ENCODE results near the gene KCNIP1.

The KCNIP1 gene

DNA sequence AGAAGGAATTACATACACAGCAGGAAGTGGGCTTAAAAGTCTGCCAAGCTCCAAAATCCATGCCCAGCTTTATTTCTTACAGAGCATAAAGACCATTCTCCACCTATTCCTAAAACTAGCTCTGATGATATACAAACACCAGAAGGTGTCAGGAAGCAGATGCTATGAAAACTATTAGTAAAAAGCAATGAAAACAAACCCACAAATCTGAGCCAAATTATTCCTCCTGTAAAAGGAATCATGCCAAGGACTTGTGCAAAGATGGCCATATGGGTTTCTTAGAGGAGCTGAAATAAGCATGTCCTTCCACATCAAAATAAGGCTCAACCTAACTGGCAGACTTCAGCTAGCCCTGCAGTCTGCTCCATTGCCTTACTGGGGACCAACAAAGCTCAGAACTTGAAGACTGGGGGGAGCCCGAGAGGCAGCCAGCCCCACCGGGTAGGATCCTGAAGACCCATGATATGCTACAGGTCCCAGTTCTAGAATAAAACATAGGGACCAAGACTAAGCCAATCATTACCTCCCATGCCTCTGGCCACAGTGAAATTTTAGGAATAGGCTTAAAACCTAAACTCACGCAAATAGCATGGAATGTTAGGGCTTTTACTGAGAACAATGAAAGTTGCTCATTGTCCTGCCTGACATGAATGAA lies 236.9 kb downstream of the KCNIP1 start:
- no peak for TF ChIP-seq SCRT1 (tag by site-specific recombination; IDR thresholded peaks at IDR 0.05; ENCODE audit: borderline replicate concordance)
- no peak for TF ChIP-seq ZNF777 (tag by site-specific recombination; IDR thresholded peaks at IDR 0.05; ENCODE audit: borderline replicate concordance)
- TF ChIP-seq ZNF423 (tag by site-specific recombination; IDR thresholded peaks at IDR 0.05) = no peak
- TF ChIP-seq ZSCAN16 (tag by site-specific recombination; IDR thresholded peaks at IDR 0.05) = no peak
- TF ChIP-seq ZIC2 (tag by site-specific recombination; IDR thresholded peaks at IDR 0.05) = no peak
- Histone ChIP-seq H3K9me3 (ENCODE audit: control insufficient read depth, insufficient read depth, low read depth, low read length) (no peaks in the 10 kb centered on the region), H3K4me1 (ENCODE audit: control insufficient read depth, insufficient read depth, low read length) (no peaks in the 10 kb centered on the region), H3K4me3 (ENCODE audit: low read depth, low read length) (no peak overlapping the region), H3K27ac (ENCODE audit: extremely low read depth, low read depth, low read length) (no peak overlapping the region), H3K36me3 (ENCODE audit: control insufficient read depth in 2 of 2, insufficient read depth in 1 of 2, low read length in 2 of 2) (no peaks in the 10 kb centered on the region)
- ChIA-PET CTCF (interaction anchor here (0.6 kb wide), 2 partner anchors 375 to 536 kb away, joined by 3 to 4 read pairs; no protein-coding TSS in a partner anchor), POLR2A (no interaction called here)

DNA sequence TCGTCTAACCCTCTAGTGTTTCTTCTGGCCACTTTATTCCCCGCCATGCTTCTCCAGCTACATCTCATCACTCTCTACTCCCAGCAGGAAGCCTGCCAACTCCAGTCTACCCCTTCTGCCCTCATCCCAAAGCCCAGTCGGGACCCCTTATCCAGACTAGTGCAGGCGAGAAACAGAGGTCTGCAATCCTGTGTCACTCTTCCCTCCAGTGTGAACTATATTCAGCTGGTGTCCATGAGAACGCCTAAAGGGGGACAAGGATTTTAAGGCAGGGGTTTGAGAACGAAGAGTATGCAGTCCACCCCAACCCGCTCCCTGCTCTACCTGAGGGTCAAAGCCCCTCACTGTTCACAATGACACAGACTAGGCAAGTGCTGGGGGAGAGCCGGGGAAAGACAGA lies 238.0 kb downstream of the KCNIP1 start:
- ChIA-PET CTCF (interaction anchor here (11.4 kb wide), 1 partner anchor 50 kb away, joined by 253 read pairs; no protein-coding TSS in a partner anchor), POLR2A (no interaction called here)
- Histone ChIP-seq H3K9me3 (ENCODE audit: control insufficient read depth, insufficient read depth, low read depth, low read length) (no peaks in the 10 kb centered on the region), H3K4me1 (ENCODE audit: control insufficient read depth, insufficient read depth, low read length) (no peaks in the 10 kb centered on the region), H3K4me3 (ENCODE audit: low read depth, low read length) (no peak overlapping the region), H3K36me3 (ENCODE audit: control insufficient read depth in 2 of 2, insufficient read depth in 1 of 2, low read length in 2 of 2) (no peaks in the 10 kb centered on the region), H3K27ac (ENCODE audit: extremely low read depth, low read depth, low read length) (no peak overlapping the region)
- TF ChIP-seq ZNF175 (tag by site-specific recombination; IDR thresholded peaks at IDR 0.05) (no peak), ZNF423 (tag by site-specific recombination; IDR thresholded peaks at IDR 0.05) (no peak), ZNF768 (tag by site-specific recombination; IDR thresholded peaks at IDR 0.05) (no peak), ZNF2 (tag by site-specific recombination; IDR thresholded peaks at IDR 0.05) (no peak), ZNF558 (tag by site-specific recombination; IDR thresholded peaks at IDR 0.05) (no peak), ZIC2 (tag by site-specific recombination; IDR thresholded peaks at IDR 0.05) (no peak), ZNF10 (tag by site-specific recombination; IDR thresholded peaks at IDR 0.05) (no peak), ZNF292 (tag by site-specific recombination; IDR thresholded peaks at IDR 0.05; ENCODE audit: borderline replicate concordance, low read depth) (no peak), ZNF354C (tag by site-specific recombination; IDR thresholded peaks at IDR 0.05; ENCODE audit: borderline replicate concordance, low read depth) (no peak)
- TF ChIP-seq, protein P1, sequence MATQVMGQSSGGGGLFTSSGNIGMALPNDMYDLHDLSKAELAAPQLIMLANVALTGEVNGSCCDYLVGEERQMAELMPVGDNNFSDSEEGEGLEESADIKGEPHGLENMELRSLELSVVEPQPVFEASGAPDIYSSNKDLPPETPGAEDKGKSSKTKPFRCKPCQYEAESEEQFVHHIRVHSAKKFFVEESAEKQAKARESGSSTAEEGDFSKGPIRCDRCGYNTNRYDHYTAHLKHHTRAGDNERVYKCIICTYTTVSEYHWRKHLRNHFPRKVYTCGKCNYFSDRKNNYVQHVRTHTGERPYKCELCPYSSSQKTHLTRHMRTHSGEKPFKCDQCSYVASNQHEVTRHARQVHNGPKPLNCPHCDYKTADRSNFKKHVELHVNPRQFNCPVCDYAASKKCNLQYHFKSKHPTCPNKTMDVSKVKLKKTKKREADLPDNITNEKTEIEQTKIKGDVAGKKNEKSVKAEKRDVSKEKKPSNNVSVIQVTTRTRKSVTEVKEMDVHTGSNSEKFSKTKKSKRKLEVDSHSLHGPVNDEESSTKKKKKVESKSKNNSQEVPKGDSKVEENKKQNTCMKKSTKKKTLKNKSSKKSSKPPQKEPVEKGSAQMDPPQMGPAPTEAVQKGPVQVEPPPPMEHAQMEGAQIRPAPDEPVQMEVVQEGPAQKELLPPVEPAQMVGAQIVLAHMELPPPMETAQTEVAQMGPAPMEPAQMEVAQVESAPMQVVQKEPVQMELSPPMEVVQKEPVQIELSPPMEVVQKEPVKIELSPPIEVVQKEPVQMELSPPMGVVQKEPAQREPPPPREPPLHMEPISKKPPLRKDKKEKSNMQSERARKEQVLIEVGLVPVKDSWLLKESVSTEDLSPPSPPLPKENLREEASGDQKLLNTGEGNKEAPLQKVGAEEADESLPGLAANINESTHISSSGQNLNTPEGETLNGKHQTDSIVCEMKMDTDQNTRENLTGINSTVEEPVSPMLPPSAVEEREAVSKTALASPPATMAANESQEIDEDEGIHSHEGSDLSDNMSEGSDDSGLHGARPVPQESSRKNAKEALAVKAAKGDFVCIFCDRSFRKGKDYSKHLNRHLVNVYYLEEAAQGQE (tag by site-specific recombination; IDR thresholded peaks at IDR 0.05) = no peak
- TF ChIP-seq, protein P2, sequence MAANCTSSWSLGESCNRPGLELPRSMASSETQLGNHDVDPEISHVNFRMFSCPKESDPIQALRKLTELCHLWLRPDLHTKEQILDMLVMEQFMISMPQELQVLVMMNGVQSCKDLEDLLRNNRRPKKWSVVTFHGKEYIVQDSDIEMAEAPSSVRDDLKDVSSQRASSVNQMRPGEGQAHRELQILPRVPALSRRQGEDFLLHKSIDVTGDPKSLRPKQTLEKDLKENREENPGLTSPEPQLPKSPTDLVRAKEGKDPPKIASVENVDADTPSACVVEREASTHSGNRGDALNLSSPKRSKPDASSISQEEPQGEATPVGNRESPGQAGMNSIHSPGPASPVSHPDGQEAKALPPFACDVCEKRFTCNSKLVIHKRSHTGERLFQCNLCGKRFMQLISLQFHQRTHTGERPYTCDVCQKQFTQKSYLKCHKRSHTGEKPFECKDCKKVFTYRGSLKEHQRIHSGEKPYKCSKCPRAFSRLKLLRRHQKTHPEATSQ (tag by site-specific recombination; IDR thresholded peaks at IDR 0.05) = no peak

DNA sequence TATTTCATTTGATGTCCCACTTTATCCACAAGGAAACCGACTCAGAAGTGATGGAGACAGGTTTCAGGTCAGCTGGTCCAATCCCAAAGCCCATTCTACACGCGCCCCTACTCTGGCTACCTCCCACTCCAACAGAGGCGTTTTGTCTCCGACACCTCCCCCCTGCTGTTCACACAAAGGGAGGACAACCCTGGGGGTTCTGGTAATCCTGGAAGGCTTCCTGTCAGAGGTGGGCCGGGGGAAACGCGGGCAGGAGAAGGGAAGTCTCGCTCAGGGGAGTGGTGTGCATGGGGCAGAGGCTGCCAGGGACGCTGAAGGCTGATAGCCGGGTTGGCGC lies 240.0 kb downstream of the KCNIP1 start:
- POLR2A ChIA-PET = interaction anchor here (1.8 kb wide), 1 partner anchor 48 kb away, joined by 6 read pairs; no protein-coding TSS in a partner anchor
- H3K4me3 ChIP-seq (ENCODE audit: low read depth, low read length) = no peak overlapping the region
- CTCF ChIA-PET = interaction anchor here (0.5 to 11.4 kb wide), 17 partner anchors 11 to 598 kb away, joined by 3 to 253 read pairs (median 5); partner anchors contain the start of gene GABRP
- TF ChIP-seq ZFHX2 (tag by site-specific recombination; conservative IDR thresholded peaks at IDR 0.05) = no peak
- H3K4me1 ChIP-seq (ENCODE audit: control insufficient read depth, insufficient read depth, low read length) = no peaks in the 10 kb centered on the region
- no peaks in the 10 kb centered on the region for H3K9me3 ChIP-seq (ENCODE audit: control insufficient read depth, insufficient read depth, low read depth, low read length)
- no peaks in the 10 kb centered on the region for H3K36me3 ChIP-seq (ENCODE audit: control insufficient read depth in 2 of 2, insufficient read depth in 1 of 2, low read length in 2 of 2)
- no peak overlapping the region for H3K27ac ChIP-seq (ENCODE audit: extremely low read depth, low read depth, low read length)

All from HEK293 (cell line).